HL-60 (cell line): Measurements from ENCODE around the gene SLBP.

ENCODE experiments used
- CTCF ChIP-seq: IDR thresholded peaks from one replicate; pipeline ENCODE4 v1.5.1; 2011; ENCODE audit warnings: low read length, control low read depth, inconsistent platforms; ENCODE audit not compliant: insufficient read depth
- GABPA ChIP-seq: IDR thresholded peaks from 2 replicates; pipeline ENCODE4 v1.6.1; 2012; ENCODE audit warnings: low read depth
- POLR2AphosphoS5 ChIP-seq: IDR thresholded peaks from 2 replicates; pipeline ENCODE4 v1.6.1; 2012; ENCODE audit warnings: low read depth

- TF ChIP-seq CTCF, result no peak
- TF ChIP-seq POLR2AphosphoS5, result no peak
- no peak for TF ChIP-seq GABPA
Measured at GRCh38 chr4:1749826-1750225, 37.7 kb upstream of the SLBP start.
